GM12878 (cell line): ENCODE data around the gene DCLK2.

Source experiments
- CREB1 ChIP-seq: IDR thresholded peaks from 2 replicates; pipeline ENCODE4 v1.6.1; 2012; ENCODE audit warnings: low read depth, mild to moderate bottlenecking, inconsistent platforms
- POLR2AphosphoS5 ChIP-seq: IDR thresholded peaks from 2 replicates; pipeline ENCODE4 v1.6.1; 2011; ENCODE audit warnings: mild to moderate bottlenecking, low read length, inconsistent platforms
- SRF ChIP-seq, 2 experiments: IDR thresholded peaks; 2 replicates each; pipeline ENCODE4 v1.6.1; 2011; ENCODE audit warnings: low read depth in 2 of 2, low read length in 2 of 2, mild to moderate bottlenecking in 1 of 2, moderate library complexity in 1 of 2
- TAF1 ChIP-seq: IDR thresholded peaks from 2 replicates; pipeline ENCODE4 v1.6.1; 2011; ENCODE audit warnings: mild to moderate bottlenecking, low read depth, low read length, borderline replicate concordance
- TCF12 ChIP-seq: IDR thresholded peaks from 2 replicates; pipeline ENCODE4 v1.6.1; 2011; ENCODE audit warnings: low read depth, mild to moderate bottlenecking, low read length
- TF ChIP-seq, protein P1 (sequence below): IDR thresholded peaks from 2 replicates; pipeline ENCODE4 v1.6.1; 2012; ENCODE audit warnings: mild to moderate bottlenecking, low read depth, low read length
- TF ChIP-seq, protein P2 (sequence below): IDR thresholded peaks from 2 replicates; pipeline ENCODE4 v1.6.1; 2011; ENCODE audit warnings: low read depth, mild to moderate bottlenecking, low read length, moderate library complexity, borderline replicate concordance; ENCODE audit errors: extremely low read depth

DNA sequence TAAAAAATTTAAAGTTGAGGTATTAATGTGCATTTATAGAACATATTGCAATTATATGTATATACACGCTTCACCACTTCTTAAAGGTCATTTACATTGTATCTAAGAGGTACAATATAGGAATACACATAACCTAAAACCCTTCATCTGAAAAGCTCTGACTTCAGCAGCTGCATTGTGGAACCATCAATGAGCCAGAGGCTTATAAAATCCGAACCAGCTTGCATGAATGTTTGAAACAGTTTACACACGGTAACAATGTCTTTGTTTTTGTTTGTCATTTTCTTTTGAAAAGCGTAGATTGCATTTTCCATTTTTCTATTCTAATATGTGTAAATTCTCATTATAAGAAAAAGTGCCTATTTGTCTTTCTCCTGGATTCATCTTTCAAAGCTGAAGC, 221.6 kb downstream of the DCLK2 start:
- TF ChIP-seq, protein P1, sequence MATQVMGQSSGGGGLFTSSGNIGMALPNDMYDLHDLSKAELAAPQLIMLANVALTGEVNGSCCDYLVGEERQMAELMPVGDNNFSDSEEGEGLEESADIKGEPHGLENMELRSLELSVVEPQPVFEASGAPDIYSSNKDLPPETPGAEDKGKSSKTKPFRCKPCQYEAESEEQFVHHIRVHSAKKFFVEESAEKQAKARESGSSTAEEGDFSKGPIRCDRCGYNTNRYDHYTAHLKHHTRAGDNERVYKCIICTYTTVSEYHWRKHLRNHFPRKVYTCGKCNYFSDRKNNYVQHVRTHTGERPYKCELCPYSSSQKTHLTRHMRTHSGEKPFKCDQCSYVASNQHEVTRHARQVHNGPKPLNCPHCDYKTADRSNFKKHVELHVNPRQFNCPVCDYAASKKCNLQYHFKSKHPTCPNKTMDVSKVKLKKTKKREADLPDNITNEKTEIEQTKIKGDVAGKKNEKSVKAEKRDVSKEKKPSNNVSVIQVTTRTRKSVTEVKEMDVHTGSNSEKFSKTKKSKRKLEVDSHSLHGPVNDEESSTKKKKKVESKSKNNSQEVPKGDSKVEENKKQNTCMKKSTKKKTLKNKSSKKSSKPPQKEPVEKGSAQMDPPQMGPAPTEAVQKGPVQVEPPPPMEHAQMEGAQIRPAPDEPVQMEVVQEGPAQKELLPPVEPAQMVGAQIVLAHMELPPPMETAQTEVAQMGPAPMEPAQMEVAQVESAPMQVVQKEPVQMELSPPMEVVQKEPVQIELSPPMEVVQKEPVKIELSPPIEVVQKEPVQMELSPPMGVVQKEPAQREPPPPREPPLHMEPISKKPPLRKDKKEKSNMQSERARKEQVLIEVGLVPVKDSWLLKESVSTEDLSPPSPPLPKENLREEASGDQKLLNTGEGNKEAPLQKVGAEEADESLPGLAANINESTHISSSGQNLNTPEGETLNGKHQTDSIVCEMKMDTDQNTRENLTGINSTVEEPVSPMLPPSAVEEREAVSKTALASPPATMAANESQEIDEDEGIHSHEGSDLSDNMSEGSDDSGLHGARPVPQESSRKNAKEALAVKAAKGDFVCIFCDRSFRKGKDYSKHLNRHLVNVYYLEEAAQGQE, result no peak
- TF ChIP-seq SRF (IDR thresholded peaks at IDR 0.05; ENCODE audit: low read depth in 2 of 2, low read length in 2 of 2), result no peak
- no peak for TF ChIP-seq CREB1
- no peak for TF ChIP-seq TCF12
- no peak for TF ChIP-seq TAF1
- TF ChIP-seq, protein P2, sequence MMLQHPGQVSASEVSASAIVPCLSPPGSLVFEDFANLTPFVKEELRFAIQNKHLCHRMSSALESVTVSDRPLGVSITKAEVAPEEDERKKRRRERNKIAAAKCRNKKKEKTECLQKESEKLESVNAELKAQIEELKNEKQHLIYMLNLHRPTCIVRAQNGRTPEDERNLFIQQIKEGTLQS, result no peak
- TF ChIP-seq POLR2AphosphoS5, result no peak
